Measurements from ENCODE around the gene PDGFB.

DNA sequence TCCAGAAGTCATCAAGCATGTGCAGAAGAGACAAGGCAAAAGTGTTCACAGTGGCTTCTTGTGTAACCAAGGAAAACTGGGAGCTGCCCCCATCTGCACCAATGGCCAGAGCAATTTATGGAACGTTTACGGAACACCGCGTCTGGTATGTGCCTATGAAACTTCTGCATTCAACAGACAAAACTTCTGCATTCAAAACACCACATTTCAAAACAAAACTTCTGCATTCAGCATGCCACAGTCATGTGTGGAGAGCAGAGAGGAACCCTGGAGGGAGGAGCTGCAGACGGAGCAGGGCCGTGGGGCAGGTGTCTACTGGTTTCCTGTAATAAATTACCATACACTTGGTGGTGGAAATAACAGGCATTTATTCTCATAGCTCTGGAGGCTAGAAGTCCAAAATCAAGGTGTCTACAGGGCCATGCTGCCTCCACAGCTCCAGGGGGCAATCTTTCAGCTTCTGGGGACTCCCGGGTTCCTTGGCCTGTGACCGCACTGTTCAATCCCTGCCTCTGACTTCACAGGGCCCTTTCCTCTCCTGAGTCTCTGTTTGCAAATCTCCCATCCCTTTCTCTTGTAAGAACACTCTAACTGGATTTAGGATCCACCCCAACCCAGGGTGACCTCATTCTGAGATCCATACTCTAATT, 42.4 kb upstream of the PDGFB start:
- TF ChIP-seq FOXA1 (IDR thresholded peaks at IDR 0.05), result no peak
- TF ChIP-seq TARDBP (IDR thresholded peaks at IDR 0.05), result no peak
- TF ChIP-seq HDGF (IDR thresholded peaks at IDR 0.05; ENCODE audit: borderline replicate concordance), result no peak
- no peak for TF ChIP-seq SP1 (IDR thresholded peaks at IDR 0.05)
- TF ChIP-seq L3MBTL2 (conservative IDR thresholded peaks at IDR 0.05), result no peak
- no peak for TF ChIP-seq ELF4 (IDR thresholded peaks at IDR 0.05)
- TF ChIP-seq BHLHE40 (IDR thresholded peaks at IDR 0.05; ENCODE audit: borderline replicate concordance), result no peak
- no peak for TF ChIP-seq FOXM1 (IDR thresholded peaks at IDR 0.05; ENCODE audit: borderline replicate concordance)
- no peak for TF ChIP-seq NFRKB (IDR thresholded peaks at IDR 0.05)
- TF ChIP-seq SUZ12 (IDR thresholded peaks at IDR 0.05), result no peak
